ENCODE measurements around the gene PPP4R1. TPM values are rescaled to one million over a fixed set of nuclear protein-coding genes. Genes with fewer than 3 reads are reported as not detected.

Gene PPP4R1
- total RNA-seq, 1 donor from 2014 or later: 114 TPM

DNA sequence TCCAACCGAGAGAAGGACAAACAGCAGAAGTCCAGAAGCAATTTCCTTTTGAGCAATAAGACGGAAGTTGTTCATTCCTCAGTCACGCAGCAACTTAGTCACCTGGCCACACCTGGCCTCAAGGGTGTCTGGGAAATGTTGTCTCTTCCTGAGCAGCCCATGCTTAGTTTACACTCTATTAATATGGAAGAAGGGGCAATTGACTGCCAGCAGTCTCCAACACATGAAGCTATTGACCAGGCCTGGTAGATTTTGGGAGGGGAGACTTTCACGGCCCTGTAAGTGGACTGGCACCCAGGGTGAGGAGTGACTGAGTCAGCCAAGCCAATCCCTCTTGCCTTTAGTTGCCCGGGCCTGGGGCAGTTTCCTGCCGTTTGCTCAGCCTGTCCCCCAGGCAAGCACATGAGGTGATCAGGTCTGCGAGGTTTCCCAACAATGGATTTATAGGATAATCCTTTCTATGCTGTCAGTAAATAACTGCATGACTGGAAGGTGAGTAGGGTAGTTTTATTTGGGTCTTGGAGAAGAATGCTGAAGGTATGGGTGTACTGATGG is 43.8 kb upstream of the PPP4R1 start:
- H3K27ac ChIP-seq: peak overlapping the region; percentile 18

DNA sequence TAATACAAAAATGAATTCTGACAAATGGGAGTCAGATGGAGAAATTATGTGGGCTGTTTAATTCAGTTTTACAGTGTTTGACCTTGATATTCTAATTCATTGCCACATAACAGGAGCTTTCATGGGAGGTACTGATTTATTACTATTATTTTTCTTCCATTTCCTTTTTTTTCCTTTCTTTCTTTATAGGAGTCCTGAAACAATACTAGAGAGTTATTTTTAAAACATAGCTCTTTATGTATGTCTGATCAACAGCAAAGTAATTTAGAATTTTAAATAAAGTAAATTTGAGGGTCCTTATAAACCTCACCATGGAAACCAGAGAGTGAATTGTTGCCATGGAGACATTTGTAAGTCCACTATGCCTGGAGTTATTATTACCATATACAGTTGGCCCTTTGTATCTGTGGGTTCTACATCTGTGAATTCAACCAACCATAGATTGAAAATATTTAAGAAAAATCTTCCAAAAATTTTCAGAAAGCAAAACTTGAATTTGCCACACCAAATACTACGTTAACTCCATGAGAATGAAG is 40.9 kb upstream of the PPP4R1 start:
- TF ChIP-seq CTCF (IDR thresholded peaks at IDR 0.05): no peak
- Histone ChIP-seq H3K27me3 (ENCODE audit: low read depth) (no peaks in the 10 kb centered on the region), H3K4me3 (no peak overlapping the region), H3K4me1 (no peaks in the 10 kb centered on the region), H3K9me3 (no peaks in the 10 kb centered on the region), H3K27ac (no peak overlapping the region), H3K36me3 (no peaks in the 10 kb centered on the region)
- ATAC-seq: no peak
- no peak for DNase-seq
- intact Hi-C loops (cut with DNase I): no loop called here

More for the DNA sequence above, 43.8 kb upstream of the PPP4R1 start:
- intact Hi-C loops (cut with DNase I): no loop called here
- Histone ChIP-seq H3K36me3 (no peaks in the 10 kb centered on the region), H3K9me3 (no peaks in the 10 kb centered on the region), H3K27me3 (ENCODE audit: low read depth) (no peaks in the 10 kb centered on the region), H3K4me3 (no peak overlapping the region), H3K4me1 (no peaks in the 10 kb centered on the region)
- peak; percentile 38 to 79 for ATAC-seq
- TF ChIP-seq CTCF (IDR thresholded peaks at IDR 0.05): no peak
- no peak for DNase-seq

DNA sequence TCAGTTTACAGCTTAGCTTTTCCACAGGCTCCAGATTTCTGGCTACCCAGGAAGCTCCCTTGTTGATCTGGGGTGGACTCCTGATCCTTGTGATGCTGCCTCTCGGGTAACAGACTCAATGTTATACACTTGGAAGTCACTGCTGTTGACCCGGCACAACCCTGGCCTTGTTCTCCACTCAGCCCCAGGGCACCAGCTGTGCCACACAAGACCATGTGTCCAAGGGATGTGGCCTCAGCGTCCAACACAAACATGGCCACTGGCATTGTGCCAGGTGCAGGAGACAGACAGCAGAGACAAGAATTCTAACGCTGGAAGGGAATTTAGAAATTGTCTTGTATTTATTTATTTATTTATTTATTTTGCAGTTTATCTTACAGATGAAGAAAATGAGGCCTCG is 39.0 kb upstream of the PPP4R1 start:
- no peak overlapping the region for H3K4me3 ChIP-seq
- intact Hi-C loops (cut with DNase I): no loop called here
- DNase-seq: no peak
- H3K27me3 ChIP-seq (ENCODE audit: low read depth): no peaks in the 10 kb centered on the region
- no peaks in the 10 kb centered on the region for H3K36me3 ChIP-seq
- no peak for TF ChIP-seq CTCF (IDR thresholded peaks at IDR 0.05)
- H3K9me3 ChIP-seq: no peaks in the 10 kb centered on the region
- H3K27ac ChIP-seq: no peak overlapping the region
- ATAC-seq: no peak
- H3K4me1 ChIP-seq: no peaks in the 10 kb centered on the region

DNA sequence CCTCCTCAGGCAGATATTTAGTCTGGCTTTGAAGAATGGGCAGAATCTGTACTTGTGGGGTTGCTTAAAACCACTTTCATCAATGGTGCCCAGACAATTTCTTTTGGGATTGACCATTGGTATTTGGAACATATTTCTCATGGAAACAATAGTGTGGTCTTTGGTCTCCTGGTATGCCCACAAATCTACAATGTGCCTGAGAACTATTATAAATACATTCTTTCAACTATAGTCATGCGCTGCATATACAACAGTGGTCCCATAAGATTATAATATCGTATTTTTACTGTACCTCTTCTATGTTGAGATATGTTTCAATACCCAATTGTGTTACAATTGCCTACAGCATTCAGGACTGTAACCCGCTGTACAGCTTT is 34.8 kb upstream of the PPP4R1 start:
- Histone ChIP-seq H3K36me3 (no peaks in the 10 kb centered on the region), H3K27me3 (ENCODE audit: low read depth) (no peaks in the 10 kb centered on the region), H3K9me3 (no peaks in the 10 kb centered on the region), H3K4me1 (peaks cover 8% of the 10 kb centered on the region), H3K4me3 (no peak overlapping the region), H3K27ac (no peak overlapping the region)
- intact Hi-C loops (cut with DNase I): no loop called here
- DNase-seq: no peak
- no peak for TF ChIP-seq CTCF (IDR thresholded peaks at IDR 0.05)
- ATAC-seq: no peak

DNA sequence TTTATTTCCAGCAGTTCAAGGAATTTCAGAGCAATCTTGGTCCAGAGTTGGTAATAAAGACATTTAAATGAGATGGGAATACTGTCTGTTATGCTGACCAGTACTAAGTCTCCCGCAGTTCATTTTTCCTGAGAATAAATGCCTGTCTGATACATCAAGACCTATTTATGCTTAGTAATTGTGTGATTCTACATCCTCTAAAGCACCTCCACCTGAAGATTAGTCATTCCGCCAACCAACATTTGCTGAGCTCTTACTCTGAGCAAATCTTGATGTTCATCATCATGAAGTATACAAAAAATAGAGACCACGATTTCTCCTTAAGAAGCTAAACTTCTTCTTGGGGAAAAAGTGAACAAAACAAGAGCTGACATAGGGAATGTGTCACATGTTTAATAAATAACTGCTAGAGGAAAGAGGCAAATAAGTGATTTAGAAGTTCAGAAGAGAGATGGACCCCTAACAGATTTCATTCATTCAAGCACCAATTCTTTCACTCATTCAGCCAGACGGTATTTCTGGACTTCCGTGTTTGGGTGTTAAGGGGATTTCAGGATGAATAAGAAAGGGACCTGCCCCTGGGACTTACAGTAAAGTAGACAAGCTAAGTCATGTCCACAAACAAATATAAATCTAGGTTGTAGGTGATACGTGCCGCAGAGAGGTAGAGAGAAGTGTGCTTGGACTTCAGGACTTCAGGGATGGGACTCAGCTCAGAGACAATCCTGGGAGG is 34.2 kb upstream of the PPP4R1 start:
- no peak for ATAC-seq

More for the DNA sequence above, 34.2 kb upstream of the PPP4R1 start:
- Histone ChIP-seq H3K36me3 (no peaks in the 10 kb centered on the region), H3K27me3 (ENCODE audit: low read depth) (no peaks in the 10 kb centered on the region), H3K9me3 (no peaks in the 10 kb centered on the region), H3K4me3 (no peak overlapping the region), H3K4me1 (peaks cover 8% of the 10 kb centered on the region), H3K27ac (no peak overlapping the region)
- TF ChIP-seq CTCF (IDR thresholded peaks at IDR 0.05): no peak
- DNase-seq: no peak
- intact Hi-C loops (cut with DNase I): no loop called here
